Measurements from ENCODE around the gene ELMO2. TPM values are rescaled to one million over a fixed set of nuclear protein-coding genes. Genes with fewer than 3 reads are reported as not detected.

ELMO2 gene
- total RNA-seq, 1 donor from 2014 or later: 91.1 TPM

DNA sequence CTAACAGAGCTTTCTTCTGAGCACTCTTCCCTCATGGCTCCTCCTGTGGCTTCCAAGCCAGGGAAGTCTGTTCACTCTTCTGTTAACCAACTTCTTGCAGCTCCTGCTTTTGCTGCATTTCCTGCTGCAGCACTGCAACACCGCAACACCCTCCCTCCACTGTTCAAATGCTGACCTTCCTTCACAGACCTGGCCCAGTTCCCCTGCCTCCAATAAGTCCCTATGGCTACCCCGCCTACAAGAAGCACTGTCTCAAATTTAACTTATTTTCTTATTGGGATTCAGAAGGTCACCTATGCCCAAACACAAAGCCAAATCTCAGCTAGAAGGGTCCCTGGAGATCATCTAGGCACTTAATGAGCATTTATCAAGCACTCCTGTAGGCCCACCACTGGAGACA is 44.6 kb downstream of the ELMO2 start:
- Mint-ChIP-seq H3K27me3 (ENCODE audit: insufficient read depth) (no peaks in the 10 kb centered on the region), H3K4me1 (ENCODE audit: low read depth) (peaks cover 51% of the 10 kb centered on the region), H3K36me3 (ENCODE audit: low read depth) (peaks cover 38% of the 10 kb centered on the region), H3K9me3 (no peaks in the 10 kb centered on the region), H3K4me3 (peak overlapping the region; percentile 35), H3K27ac (peak overlapping the region; percentile 73)
- DNase-seq (ENCODE audit: low spot score): no peak
- intact Hi-C loops (cut with micrococcal nuclease): loop anchor here (5.0 to 10.0 kb wide), 5 partner anchors 55 to 1477 kb away; partner anchors contain the start of genes CDH22, DNTTIP1, WFDC3 and YWHAB

DNA sequence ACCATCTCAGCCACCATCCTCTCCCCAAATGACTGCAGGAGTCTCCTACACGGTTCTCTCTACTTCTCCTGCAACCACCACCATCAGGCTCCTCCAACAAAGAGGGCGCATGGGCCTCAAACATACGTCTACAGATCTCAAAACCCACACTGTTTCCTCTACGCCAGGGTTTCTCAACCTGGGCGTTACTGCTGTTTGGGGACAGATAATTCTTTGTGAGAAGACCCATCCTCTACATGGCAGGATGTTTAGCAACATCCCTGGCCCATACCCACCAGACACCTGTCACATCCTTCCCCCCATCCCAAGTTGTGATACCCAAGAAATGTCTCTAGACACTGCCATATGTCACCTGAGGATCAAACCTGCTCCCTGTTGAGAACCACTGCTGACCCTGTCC is 45.0 kb downstream of the ELMO2 start:
- H3K36me3 Mint-ChIP-seq (ENCODE audit: low read depth): peaks cover 34% of the 10 kb centered on the region
- no peaks in the 10 kb centered on the region for H3K9me3 Mint-ChIP-seq
- H3K27me3 Mint-ChIP-seq (ENCODE audit: insufficient read depth): no peaks in the 10 kb centered on the region
- H3K4me1 Mint-ChIP-seq (ENCODE audit: low read depth): peaks cover 48% of the 10 kb centered on the region
- intact Hi-C loops (cut with micrococcal nuclease): loop anchor here (5.0 to 10.0 kb wide), 5 partner anchors 54 to 1477 kb away; partner anchors contain the start of genes CDH22, DNTTIP1, WFDC3 and YWHAB
- peak overlapping the region; percentile 35 for H3K4me3 Mint-ChIP-seq
- peak overlapping the region; percentile 73 for H3K27ac Mint-ChIP-seq
- no peak for DNase-seq (ENCODE audit: low spot score)

DNA sequence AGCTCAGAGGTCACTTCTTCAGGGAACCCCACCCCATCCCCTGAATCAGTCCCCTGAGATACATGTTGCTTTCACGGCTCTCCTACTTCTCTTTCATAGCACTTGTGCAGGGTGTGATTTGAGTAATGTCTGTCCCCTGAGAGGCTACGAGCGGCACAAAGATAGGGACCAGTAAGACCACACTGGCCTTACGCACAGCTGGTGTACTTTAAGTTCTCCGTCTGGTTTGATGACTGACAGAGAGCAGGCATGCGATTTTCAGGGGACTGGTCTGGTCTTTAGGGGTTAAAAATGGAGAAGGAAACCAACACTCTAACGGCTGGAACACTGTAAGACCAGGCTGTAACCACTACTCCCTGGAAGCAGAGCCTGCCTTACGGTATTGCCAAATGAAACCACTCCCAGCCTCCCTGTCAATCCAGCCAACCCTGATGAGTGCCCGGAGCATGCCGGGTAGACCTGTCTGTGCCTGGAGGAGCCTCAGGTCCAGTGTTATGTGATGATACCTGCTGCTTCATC is 47.1 kb downstream of the ELMO2 start:
- Mint-ChIP-seq H3K4me1 (ENCODE audit: low read depth) (peaks cover 30% of the 10 kb centered on the region), H3K27ac (no peak overlapping the region), H3K9me3 (no peaks in the 10 kb centered on the region), H3K4me3 (no peak overlapping the region), H3K36me3 (ENCODE audit: low read depth) (peaks cover 24% of the 10 kb centered on the region), H3K27me3 (ENCODE audit: insufficient read depth) (no peaks in the 10 kb centered on the region)
- intact Hi-C loops (cut with micrococcal nuclease): no loop called here
- DNase-seq (ENCODE audit: low spot score): no peak

DNA sequence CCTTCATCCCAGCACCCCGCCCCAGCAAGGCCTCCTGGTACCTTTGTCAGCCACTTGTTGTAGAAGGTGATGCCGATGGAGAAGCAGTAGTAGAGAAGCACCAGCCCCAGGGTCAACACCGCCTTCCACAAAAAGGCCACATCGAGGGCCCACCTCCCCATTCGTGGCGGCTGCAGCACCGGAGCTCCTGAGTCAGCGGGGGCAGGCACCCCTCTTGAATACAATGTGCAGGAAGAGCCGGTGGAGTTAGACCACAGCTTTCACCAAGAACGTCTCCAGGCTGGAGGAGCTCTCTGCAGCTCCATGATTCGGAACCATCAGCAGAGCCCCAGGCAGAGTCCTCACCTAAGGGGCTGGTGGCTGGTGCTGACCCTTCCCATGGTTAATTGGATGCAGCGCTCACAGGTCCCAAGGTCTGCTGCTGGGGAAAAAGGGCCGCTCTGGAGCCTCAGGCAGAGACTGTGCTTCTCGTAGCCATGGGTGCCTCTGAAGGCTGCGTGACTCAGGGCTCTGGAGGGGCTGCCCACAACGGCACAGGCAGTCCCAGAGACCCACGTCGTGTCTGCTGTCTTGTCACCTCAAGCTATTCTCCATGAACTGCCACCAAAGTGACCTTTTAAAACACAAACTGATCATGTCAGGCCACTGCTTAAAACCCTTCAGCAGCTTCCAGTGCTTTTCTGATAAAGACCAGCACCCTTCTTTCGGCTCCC is 47.9 kb downstream of the ELMO2 start:
- no peak overlapping the region for H3K4me3 Mint-ChIP-seq
- intact Hi-C loops (cut with micrococcal nuclease): no loop called here
- H3K36me3 Mint-ChIP-seq (ENCODE audit: low read depth): peaks cover 23% of the 10 kb centered on the region
- H3K4me1 Mint-ChIP-seq (ENCODE audit: low read depth): peaks cover 26% of the 10 kb centered on the region
- no peaks in the 10 kb centered on the region for H3K9me3 Mint-ChIP-seq
- no peak overlapping the region for H3K27ac Mint-ChIP-seq
- no peaks in the 10 kb centered on the region for H3K27me3 Mint-ChIP-seq (ENCODE audit: insufficient read depth)
- DNase-seq (ENCODE audit: low spot score): no peak

DNA sequence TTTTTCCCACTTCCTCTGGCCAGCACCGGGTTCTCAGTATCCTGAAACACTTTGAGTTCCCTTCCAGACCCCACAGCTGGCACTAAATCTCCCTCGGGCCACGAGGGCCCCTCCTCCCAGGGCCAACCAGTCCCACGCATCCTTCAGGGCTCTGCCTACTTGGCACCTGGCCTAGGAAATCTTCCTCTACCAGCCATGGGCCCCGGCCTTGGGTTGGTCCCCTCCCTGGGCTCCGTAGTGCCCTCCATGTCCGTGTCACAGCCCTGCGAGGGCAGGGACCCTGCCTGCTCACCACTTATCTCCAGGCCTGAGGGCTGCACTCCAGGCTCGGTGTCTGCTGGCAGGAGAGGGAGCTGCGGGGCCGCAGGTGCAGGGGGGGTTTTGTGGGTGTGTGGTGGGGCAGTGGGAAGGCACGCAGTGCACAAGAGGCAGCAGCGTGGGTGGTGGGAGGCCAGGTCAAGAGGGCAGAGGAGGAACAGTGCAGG is 49.3 kb downstream of the ELMO2 start:
- Mint-ChIP-seq H3K27me3 (ENCODE audit: insufficient read depth) (no peaks in the 10 kb centered on the region), H3K4me3 (no peak overlapping the region), H3K9me3 (no peaks in the 10 kb centered on the region), H3K4me1 (ENCODE audit: low read depth) (peaks cover 13% of the 10 kb centered on the region), H3K36me3 (ENCODE audit: low read depth) (peaks cover 17% of the 10 kb centered on the region), H3K27ac (no peak overlapping the region)
- intact Hi-C loops (cut with micrococcal nuclease): no loop called here
- no peak for DNase-seq (ENCODE audit: low spot score)

DNA sequence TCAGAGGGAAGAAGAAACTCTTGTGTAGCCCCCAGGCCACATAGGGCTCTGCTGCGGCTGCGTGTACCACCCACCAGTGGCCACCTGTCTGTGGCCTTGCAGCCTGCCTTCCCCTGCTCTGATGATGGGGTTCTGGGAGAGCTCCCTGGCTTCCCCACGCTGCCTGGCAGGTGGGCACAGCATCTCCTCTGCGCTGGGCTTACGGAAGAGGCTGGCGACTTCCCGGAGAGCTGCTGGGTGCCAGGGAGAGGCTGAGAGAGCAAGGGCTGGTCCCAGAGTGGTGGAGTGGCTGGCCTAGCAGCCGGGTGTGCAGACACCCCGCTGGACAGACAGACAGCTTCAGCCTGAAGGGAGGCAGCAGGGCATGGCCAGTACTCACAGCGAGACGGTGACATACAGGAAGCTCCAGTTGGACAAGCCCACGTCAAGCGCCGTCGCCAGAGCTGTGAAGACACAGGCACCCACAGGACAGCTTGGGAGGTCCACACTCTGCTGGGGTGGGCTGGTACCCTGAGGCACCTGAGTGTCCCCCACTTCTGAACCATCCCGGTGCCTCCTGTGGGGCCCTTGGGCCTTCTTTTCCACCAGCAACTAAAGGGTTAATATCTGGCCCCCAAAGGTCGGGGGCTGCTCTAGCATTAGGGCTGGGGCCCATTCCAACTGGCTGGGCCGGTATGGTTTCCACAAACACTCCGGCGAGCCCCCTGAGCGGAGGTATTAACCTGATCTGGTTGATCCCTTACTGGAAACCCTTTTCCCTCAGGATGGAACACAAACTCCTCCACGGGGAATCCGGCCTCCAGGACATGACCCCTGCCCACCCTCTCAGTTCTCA is 50.0 kb downstream of the ELMO2 start:
- intact Hi-C loops (cut with micrococcal nuclease): no loop called here
- peaks cover 17% of the 10 kb centered on the region for H3K36me3 Mint-ChIP-seq (ENCODE audit: low read depth)

DNA sequence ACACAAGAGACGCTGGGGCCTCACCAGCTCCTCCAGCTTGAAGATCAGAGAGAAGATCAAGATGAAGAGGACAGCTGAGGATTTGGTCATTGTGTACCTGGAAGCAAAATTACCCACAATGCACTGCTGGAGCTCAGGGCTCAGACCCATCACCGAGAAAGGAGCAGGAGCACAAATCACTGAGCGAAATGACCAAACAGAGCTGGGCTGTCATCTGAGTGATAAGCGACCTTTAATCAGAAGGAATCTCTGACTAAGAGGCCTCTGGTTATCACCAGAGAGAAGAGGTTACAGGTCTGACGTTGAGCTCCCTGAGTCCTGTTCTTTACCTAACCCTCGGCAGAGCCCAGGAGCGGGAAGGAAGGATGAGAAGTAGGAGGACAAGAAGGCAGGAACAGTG is 50.6 kb downstream of the ELMO2 start:
- Mint-ChIP-seq H3K27ac (no peak overlapping the region), H3K9me3 (no peaks in the 10 kb centered on the region)

More for the DNA sequence above, 50.0 kb downstream of the ELMO2 start:
- no peaks in the 10 kb centered on the region for H3K9me3 Mint-ChIP-seq
- no peak for DNase-seq (ENCODE audit: low spot score)
- no peak overlapping the region for H3K4me3 Mint-ChIP-seq
- no peaks in the 10 kb centered on the region for H3K27me3 Mint-ChIP-seq (ENCODE audit: insufficient read depth)
- no peak overlapping the region for H3K27ac Mint-ChIP-seq
- H3K4me1 Mint-ChIP-seq (ENCODE audit: low read depth): peaks cover 6% of the 10 kb centered on the region

DNA sequence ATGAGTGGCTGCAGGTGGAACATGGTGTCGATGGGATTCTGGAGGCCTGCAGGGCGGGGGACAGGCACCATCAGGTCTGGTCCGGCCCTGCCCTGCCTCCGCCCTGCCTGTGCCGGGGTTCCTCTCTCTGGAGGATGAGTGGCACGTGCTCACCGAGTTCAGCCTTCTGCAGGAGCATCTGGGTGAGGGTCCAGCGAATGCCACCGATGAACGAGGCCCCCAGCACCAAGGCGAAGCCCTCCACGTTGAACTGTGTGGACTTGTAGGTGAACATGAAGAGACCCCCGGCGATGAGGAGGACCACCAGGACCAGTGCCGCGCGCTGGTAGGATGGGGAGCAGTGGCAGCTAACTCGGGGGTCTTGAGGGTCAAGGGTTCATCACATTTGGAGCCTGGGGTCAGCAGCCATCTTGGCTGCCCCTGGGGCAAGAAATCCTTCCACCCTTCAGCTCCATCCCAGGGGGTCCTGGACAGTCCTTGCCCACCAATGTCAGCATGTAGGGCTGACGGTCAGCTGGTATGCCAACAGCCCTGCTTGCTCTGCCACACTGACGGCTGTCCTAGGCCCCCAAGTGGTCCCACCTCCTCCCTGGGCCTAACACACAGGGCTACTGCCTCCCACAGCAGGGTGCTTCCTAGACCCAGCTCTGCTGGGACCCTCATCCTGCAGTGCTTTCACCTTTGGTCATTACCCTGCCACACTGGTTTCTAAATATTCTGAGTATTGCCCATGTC is 51.3 kb downstream of the ELMO2 start:
- intact Hi-C loops (cut with micrococcal nuclease): no loop called here
- no peak for DNase-seq (ENCODE audit: low spot score)

More for the DNA sequence above, 50.6 kb downstream of the ELMO2 start:
- no peaks in the 10 kb centered on the region for H3K27me3 Mint-ChIP-seq (ENCODE audit: insufficient read depth)
- no peak overlapping the region for H3K4me3 Mint-ChIP-seq
- H3K4me1 Mint-ChIP-seq (ENCODE audit: low read depth): peaks cover 5% of the 10 kb centered on the region
- peaks cover 16% of the 10 kb centered on the region for H3K36me3 Mint-ChIP-seq (ENCODE audit: low read depth)
- intact Hi-C loops (cut with micrococcal nuclease): no loop called here
- no peak for DNase-seq (ENCODE audit: low spot score)

DNA sequence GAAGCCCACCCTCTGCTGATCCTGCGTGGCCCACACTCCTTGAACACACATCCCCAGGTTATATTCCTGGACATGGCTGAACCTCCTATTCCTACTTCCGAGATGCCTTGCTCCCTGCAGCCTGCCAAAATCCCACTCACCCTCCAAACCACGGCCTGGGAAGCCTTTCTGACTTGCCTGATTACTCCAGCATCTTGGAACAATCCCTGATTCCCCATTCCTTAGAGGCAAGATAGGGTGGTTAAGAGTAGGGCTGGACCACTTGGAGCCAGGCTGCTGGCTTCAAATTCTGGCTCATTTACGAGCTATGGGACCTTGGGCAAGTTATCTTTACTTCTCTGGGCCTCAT is 52.2 kb downstream of the ELMO2 start:
- peaks cover 14% of the 10 kb centered on the region for H3K36me3 Mint-ChIP-seq (ENCODE audit: low read depth)
- no peaks in the 10 kb centered on the region for H3K27me3 Mint-ChIP-seq (ENCODE audit: insufficient read depth)
- no peak overlapping the region for H3K27ac Mint-ChIP-seq
- DNase-seq (ENCODE audit: low spot score): no peak
- H3K9me3 Mint-ChIP-seq: no peaks in the 10 kb centered on the region
- H3K4me3 Mint-ChIP-seq: no peak overlapping the region
- peaks cover 9% of the 10 kb centered on the region for H3K4me1 Mint-ChIP-seq (ENCODE audit: low read depth)
- intact Hi-C loops (cut with micrococcal nuclease): no loop called here

More for the DNA sequence above, 51.3 kb downstream of the ELMO2 start:
- no peak overlapping the region for H3K27ac Mint-ChIP-seq
- no peaks in the 10 kb centered on the region for H3K9me3 Mint-ChIP-seq
- peaks cover 19% of the 10 kb centered on the region for H3K36me3 Mint-ChIP-seq (ENCODE audit: low read depth)
- H3K27me3 Mint-ChIP-seq (ENCODE audit: insufficient read depth): no peaks in the 10 kb centered on the region
- H3K4me3 Mint-ChIP-seq: no peak overlapping the region
- H3K4me1 Mint-ChIP-seq (ENCODE audit: low read depth): peaks cover 9% of the 10 kb centered on the region

DNA sequence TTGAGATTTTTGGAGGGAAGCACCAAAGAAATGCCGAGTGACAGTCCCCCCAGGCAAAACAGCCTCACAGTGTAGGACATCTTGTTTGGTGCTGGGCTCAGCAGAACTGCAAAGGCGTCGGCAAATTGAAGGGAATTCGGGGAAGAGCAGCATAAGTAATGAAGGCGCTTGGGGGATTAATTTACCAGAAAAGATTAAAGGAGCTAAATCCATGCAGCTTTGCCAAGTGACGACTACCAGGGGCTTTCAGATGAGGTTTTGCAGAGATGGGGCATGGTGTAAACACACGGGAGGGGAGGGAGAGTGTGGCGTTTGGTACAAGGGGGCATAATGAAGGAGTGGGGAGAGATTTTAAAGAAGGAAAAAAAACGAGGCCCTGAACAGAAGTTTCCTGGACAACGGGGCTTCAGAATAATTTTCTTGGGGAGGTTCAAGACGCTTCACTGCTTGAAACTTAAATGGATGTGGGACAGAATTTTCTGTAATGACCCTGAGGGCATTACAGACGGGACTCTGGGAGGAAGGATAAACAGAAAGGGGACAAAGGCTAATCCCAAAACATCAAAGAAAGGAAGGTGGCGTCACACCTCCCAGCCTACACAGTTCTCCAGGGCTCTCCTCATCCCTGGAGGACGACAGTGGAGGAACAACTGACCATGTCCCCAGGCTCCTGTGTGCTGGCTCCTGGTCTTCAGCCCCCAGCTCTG is 52.8 kb downstream of the ELMO2 start:
- Mint-ChIP-seq H3K4me3 (no peak overlapping the region), H3K27me3 (ENCODE audit: insufficient read depth) (no peaks in the 10 kb centered on the region), H3K36me3 (ENCODE audit: low read depth) (peaks cover 13% of the 10 kb centered on the region), H3K9me3 (no peaks in the 10 kb centered on the region), H3K27ac (no peak overlapping the region), H3K4me1 (ENCODE audit: low read depth) (peaks cover 9% of the 10 kb centered on the region)
- intact Hi-C loops (cut with micrococcal nuclease): no loop called here
- no peak for DNase-seq (ENCODE audit: low spot score)

DNA sequence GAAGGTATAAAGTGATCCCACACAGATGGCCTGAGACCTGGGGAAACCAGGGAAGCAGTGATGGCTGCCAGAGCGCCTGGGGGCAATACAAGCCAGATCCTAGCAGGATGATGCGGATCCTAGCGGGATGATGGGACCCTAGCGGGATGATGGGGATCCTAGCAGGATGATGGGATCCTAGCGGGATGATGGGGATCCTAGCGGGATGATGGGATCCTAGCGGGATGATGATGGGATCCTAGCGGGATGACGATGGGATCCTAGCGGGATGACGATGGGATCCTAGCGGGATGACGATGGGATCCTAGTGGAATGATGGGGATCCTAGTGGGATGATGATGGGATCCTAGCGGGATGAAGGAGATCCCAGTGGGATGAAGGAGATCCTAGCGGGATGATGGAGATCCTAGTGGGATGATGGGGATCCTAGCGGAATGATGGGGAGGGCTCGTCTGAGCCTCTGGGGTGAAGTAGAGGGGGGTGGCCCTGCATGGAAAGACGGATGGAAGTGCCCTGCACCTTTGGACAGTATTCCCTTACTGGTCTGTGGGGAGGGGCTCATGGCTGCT is 54.0 kb downstream of the ELMO2 start:
- Mint-ChIP-seq H3K36me3 (ENCODE audit: low read depth) (peaks cover 13% of the 10 kb centered on the region), H3K9me3 (no peaks in the 10 kb centered on the region), H3K27me3 (ENCODE audit: insufficient read depth) (no peaks in the 10 kb centered on the region), H3K27ac (no peak overlapping the region), H3K4me1 (ENCODE audit: low read depth) (peaks cover 9% of the 10 kb centered on the region), H3K4me3 (no peak overlapping the region)
- intact Hi-C loops (cut with micrococcal nuclease): no loop called here
- DNase-seq (ENCODE audit: low spot score): no peak

Measured in activated T-helper 1 cell treated with anti-CD3 and anti-CD28 coated beads, Interleukin-12 subunit alpha, Interleukin-12 subunit beta, Interleukin-2, Interleukin-4 antibody, amounts not matched to agents 30 ng/mL and 10 ng/mL and 1 ng/mL, durations not matched to agents 14 hours and 24 hours and 36 hours (primary cell).